BE2C (cell line): Measurements from ENCODE around the gene WBP1L. TPM values are rescaled to one million over a fixed set of nuclear protein-coding genes. Genes with fewer than 3 reads are reported as not detected.
"Not testable (repeated sequence)": the region's sequence is repeated elsewhere in the genome, so short reads cannot be mapped to it uniquely, and the experiment has no call there.

ENCODE experiments used
- DNase-seq: peaks from one replicate; pipeline ENCODE4 v3.0.0-alpha.2; 2020
- H3K27me3 ChIP-seq: fragments of 250-450 bp; sonication (Bioruptor Pico); 2 replicates; pipeline ENCODE4 v1.5.1; 2020; ENCODE audit warnings: mild to moderate bottlenecking
- H3K36me3 ChIP-seq: fragments of 250-450 bp; sonication (Bioruptor Pico); 2 replicates; pipeline ENCODE4 v1.5.1; 2020; ENCODE audit warnings: mild to moderate bottlenecking
- H3K4me1 ChIP-seq: fragments of 250-450 bp; sonication (Bioruptor Pico); 2 replicates; pipeline ENCODE4 v1.5.1; 2020
- H3K4me3 ChIP-seq: 2 replicates; pipeline ENCODE4 v1.5.1; 2011; ENCODE audit warnings: low read depth, low read length
- H3K9me3 ChIP-seq: fragments of 250-450 bp; sonication (Bioruptor Pico); 2 replicates; pipeline ENCODE4 v1.5.1; 2020
- polyA plus RNA-seq: library from polyadenylated mRNA; unstranded; fragments of >200 nt; gene quantifications from one replicate; pipeline ENCODE4 v1.2.1, GENCODE V29; 2012; ENCODE audit warnings: low read depth, missing spikeins; ENCODE audit not compliant: insufficient read length, insufficient read depth
- TF ChIP-seq, protein P1 (sequence below): IDR thresholded peaks from 2 replicates; pipeline ENCODE4 v1.5.1; 2012; ENCODE audit warnings: mild to moderate bottlenecking, low read depth, low read length

Gene WBP1L
- 13.1 TPM for polyA plus RNA-seq

GRCh38 chr10:102743588-102744373 lies at the start of gene WBP1L:
Gene WBP1L (plus strand): TSS chr10:102743948. CDS start chr10:102744054, 106 bp downstream.
- Histone ChIP-seq H3K4me3 (peak within 1 kb of the TSS; percentile 82), H3K4me1 (no peaks in the 10 kb centered on the region)
- TF ChIP-seq, protein P1, sequence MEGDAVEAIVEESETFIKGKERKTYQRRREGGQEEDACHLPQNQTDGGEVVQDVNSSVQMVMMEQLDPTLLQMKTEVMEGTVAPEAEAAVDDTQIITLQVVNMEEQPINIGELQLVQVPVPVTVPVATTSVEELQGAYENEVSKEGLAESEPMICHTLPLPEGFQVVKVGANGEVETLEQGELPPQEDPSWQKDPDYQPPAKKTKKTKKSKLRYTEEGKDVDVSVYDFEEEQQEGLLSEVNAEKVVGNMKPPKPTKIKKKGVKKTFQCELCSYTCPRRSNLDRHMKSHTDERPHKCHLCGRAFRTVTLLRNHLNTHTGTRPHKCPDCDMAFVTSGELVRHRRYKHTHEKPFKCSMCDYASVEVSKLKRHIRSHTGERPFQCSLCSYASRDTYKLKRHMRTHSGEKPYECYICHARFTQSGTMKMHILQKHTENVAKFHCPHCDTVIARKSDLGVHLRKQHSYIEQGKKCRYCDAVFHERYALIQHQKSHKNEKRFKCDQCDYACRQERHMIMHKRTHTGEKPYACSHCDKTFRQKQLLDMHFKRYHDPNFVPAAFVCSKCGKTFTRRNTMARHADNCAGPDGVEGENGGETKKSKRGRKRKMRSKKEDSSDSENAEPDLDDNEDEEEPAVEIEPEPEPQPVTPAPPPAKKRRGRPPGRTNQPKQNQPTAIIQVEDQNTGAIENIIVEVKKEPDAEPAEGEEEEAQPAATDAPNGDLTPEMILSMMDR: no peak

GRCh38 chr10:102695401-102695800 lies 48.3 kb upstream of the WBP1L start:
- DNase-seq, H3K27me3 ChIP-seq, H3K4me3 ChIP-seq, H3K4me1 ChIP-seq, H3K9me3 ChIP-seq: not testable (repeated sequence)
- H3K36me3 ChIP-seq: peaks cover 15% of the 10 kb centered on the region

More at GRCh38 chr10:102743588-102744373, at the start of gene WBP1L:
- Histone ChIP-seq H3K9me3 (no peaks in the 10 kb centered on the region), H3K27me3 (no peaks in the 10 kb centered on the region), H3K36me3 (no peaks in the 10 kb centered on the region)
- peak; percentile 94 for DNase-seq

- H3K4me1 ChIP-seq: no peaks in the 10 kb centered on the region
- H3K4me3 ChIP-seq: no peak overlapping the region
- H3K9me3 ChIP-seq: no peaks in the 10 kb centered on the region
- DNase-seq: no peak
- TF ChIP-seq, protein P1: no peak
- H3K36me3 ChIP-seq: peaks cover 15% of the 10 kb centered on the region
- no peaks in the 10 kb centered on the region for H3K27me3 ChIP-seq
These were observed 47.0 kb upstream of the WBP1L start for GRCh38 chr10:102696736-102697135.

DNA sequence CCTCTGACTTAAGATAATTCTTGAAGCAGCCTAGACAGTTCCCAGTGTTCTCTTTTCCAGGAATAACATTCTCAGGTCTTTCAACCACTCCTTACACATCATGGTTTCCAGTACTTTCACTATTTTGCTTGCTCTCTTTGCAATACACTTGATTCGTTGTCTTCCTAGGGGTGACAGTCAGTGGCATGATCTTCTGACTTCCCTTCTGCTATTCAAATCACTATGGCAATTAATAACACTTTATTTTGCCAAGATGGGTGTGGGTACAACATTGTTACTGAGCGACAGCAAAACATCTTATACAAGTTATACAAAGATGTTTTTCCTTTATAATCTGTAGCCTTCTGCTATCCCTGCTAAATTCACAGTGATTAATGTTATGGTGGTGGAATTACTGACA lies 44.9 kb upstream of the WBP1L start:
- H3K4me3 ChIP-seq: no peak overlapping the region
- no peaks in the 10 kb centered on the region for H3K4me1 ChIP-seq
- H3K27me3 ChIP-seq: no peaks in the 10 kb centered on the region
- H3K9me3 ChIP-seq: no peaks in the 10 kb centered on the region
- H3K36me3 ChIP-seq: peaks cover 15% of the 10 kb centered on the region
- DNase-seq: no peak
- TF ChIP-seq, protein P1: no peak

GRCh38 chr10:102701272-102701671 lies 42.5 kb upstream of the WBP1L start:
- H3K4me3 ChIP-seq: no peak overlapping the region
- no peak for DNase-seq
- H3K27me3 ChIP-seq: no peaks in the 10 kb centered on the region
- H3K9me3 ChIP-seq: no peaks in the 10 kb centered on the region
- TF ChIP-seq, protein P1: no peak
- H3K36me3 ChIP-seq: peaks cover 15% of the 10 kb centered on the region
- no peaks in the 10 kb centered on the region for H3K4me1 ChIP-seq

GRCh38 chr10:102701796-102702195 lies 42.0 kb upstream of the WBP1L start:
- H3K27me3 ChIP-seq: no peaks in the 10 kb centered on the region
- DNase-seq: no peak
- H3K36me3 ChIP-seq: peaks cover 13% of the 10 kb centered on the region
- H3K4me3 ChIP-seq: no peak overlapping the region
- H3K4me1 ChIP-seq: no peaks in the 10 kb centered on the region
- TF ChIP-seq, protein P1: no peak
- no peaks in the 10 kb centered on the region for H3K9me3 ChIP-seq
